GM12875 (cell line): ENCODE results near the gene RUFY1.

Experiments
- H3K4me3 ChIP-seq: one replicate; pipeline ENCODE4 v1.5.1; 2011; ENCODE audit warnings: low read depth, low read length, control low read depth
- TF ChIP-seq, protein P1 (sequence below): IDR thresholded peaks from 2 replicates; pipeline ENCODE4 v1.5.1; 2011; ENCODE audit warnings: low read depth, mild to moderate bottlenecking, control low read depth, inconsistent platforms, low read length, moderate library complexity, borderline replicate concordance; ENCODE audit not compliant: insufficient read depth

The RUFY1 gene

DNA sequence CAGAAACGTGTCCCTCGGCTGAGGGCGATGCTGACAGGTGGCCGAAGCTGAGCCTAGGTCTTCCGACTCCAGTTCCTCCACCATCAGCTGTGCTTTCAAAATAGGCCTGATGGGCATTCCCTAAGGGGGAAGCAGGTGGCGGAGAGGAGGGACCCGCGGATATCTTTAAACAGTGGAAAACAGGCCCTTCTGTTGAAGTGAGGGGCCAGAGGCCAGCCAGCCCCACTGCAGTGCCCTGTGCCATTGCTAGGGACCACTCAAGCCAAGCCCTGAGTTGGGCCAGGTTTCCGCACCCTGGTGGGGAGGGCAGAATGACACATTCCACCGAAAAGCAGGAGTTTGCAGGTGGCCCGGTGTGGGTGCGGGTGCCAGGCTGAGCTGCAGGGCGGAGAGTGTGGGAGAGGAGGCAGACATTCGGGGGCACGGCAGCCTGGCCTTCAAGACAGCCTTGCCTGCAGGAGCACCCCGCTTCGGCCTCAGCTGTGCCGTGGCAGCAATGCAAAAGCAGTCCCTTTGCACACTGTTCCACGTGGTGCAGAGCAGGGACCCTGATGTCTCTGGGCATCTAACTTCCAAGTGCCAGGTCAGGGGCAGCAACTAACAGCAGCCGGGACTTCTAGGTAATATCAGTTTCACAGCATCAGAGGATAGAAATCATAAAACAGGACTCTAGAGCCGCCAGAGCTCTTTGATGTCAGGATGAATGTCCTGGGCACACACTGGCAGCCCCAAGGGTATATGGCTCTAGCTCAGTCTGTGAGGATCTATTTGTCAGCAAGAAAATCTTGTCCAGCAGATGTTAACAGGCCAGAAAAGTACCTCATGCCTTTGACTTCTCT is 55.9 kb downstream of the RUFY1 start:
- TF ChIP-seq, protein P1, sequence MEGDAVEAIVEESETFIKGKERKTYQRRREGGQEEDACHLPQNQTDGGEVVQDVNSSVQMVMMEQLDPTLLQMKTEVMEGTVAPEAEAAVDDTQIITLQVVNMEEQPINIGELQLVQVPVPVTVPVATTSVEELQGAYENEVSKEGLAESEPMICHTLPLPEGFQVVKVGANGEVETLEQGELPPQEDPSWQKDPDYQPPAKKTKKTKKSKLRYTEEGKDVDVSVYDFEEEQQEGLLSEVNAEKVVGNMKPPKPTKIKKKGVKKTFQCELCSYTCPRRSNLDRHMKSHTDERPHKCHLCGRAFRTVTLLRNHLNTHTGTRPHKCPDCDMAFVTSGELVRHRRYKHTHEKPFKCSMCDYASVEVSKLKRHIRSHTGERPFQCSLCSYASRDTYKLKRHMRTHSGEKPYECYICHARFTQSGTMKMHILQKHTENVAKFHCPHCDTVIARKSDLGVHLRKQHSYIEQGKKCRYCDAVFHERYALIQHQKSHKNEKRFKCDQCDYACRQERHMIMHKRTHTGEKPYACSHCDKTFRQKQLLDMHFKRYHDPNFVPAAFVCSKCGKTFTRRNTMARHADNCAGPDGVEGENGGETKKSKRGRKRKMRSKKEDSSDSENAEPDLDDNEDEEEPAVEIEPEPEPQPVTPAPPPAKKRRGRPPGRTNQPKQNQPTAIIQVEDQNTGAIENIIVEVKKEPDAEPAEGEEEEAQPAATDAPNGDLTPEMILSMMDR, result no peak
- H3K4me3 ChIP-seq, result no peak overlapping the region

DNA sequence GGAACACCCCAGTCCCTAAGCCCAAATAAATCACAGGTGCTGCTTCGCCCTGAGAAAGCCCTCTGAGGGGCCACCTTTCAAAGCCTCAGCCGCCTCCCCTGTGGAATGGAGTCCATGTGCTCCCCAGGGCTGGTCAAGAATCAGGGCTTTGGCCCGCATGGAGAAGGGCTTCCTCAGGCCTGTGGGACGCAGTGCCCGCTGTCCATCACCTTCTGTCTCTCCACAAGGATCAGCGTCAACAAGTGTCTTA is 56.5 kb downstream of the RUFY1 start:
- H3K4me3 ChIP-seq, result no peak overlapping the region
- TF ChIP-seq, protein P1, result no peak

DNA sequence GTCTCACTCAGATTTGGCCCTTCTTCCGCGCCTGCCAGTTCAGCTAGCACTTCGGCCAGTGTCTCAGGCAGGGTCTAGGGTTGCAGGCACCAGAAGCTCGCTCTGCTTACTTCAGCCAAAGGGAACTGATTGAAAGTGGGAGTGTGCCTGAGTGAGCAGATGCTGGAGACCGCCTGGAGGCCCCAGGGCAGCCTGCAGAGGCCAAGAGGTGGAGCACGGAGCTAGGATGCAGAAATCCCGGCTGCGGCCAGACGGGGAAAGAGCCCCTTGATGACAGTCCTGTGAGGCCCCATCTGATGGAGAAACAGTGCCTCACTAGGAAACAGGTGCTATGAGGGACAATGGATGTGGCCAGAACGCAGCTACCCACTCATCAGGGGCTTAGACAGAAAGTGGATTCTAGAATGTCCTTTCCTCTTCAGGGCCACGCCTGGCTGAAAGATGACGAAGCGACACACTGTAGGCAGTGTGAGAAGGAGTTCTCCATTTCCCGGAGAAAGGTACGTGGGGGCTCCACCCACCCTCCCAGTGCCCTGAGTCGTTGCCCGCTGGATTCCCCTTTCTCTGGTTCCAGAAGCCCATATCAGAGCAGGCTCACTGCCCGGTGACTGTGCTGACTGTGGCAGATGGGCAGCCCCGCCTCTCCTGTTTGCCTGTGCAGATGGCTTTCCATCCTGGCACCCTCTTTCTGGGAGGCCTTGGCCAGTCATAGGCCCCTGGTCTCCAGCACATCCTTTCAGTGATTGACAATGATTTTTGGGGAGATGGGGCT is 57.0 kb downstream of the RUFY1 start:
- TF ChIP-seq, protein P1, result no peak
- no peak overlapping the region for H3K4me3 ChIP-seq

DNA sequence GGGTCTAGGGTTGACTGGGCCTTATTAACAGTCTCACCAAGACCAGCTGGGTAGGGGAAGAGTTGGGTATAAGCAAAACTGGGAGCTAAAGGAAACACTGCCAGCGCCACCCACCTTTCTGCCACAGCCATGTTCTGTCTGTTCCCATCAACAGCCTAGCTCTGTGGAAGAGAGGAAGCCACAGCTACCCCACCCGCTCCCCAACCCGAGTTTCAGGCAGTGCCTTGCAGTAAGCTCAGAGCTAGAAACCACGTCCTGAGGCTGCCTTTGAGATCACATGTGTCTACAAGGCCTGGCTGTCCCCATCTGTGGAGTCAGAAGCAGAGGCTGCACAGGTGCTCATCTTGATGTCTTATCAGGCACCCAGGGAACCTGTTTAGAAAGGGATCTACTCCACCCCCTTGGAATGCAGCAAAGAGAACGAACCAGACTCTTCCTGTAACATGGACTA is 57.8 kb downstream of the RUFY1 start:
- TF ChIP-seq, protein P1, result no peak
- H3K4me3 ChIP-seq, result no peak overlapping the region

DNA sequence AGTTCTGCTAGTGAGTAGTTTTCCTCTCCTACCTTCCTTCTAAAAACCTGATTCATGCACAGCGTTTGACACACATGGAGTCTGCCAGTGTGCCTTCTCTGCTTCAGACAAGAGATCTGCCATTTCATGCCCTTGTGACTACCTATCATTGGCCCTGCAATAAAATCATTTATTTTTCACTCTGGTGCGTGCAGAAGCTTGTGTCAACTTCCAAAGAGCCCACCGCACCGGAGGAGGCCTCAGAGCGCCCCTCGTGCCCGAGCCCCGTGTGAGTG is 59.4 kb downstream of the RUFY1 start:
- TF ChIP-seq, protein P1, result no peak
- H3K4me3 ChIP-seq, result no peak overlapping the region

DNA sequence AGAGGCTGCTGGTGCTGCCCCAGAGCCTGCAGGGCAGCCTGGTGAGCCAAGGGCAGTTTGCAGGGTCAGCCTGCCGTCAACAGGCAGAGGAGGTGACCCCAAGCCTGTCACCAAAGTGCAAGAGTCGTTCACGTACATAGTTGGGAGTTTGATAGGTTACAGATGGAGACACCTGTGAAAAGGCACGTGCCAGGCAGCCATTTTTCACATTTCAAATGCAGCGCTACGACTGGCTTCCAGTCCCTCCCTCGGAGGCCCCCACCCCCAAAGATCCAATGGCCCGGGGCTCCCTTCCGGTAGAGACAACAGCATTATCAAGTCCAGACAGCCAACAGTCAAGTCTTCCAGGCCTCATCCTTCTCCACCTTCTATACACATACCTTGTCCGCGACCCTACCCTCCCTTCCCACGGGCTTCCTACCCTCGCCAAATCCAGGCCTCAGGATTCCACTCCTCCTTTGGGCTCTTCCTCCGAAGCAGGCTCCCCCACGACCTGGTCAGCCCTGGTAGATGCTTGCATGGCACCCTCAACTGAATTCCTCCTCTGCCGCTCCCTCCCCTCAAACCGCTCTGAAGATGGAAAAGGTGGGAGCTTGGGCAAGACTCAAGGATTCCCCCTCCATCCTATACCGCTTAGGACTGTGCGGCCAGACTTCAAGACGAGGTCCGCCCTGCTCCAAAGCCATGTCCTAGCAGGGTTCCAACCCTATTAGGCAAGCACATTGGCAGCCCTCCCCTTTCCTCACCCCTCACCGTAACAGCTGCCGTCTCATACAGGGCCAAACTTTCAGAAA is 60.0 kb downstream of the RUFY1 start:
- no peak overlapping the region for H3K4me3 ChIP-seq
- TF ChIP-seq, protein P1, result no peak
